MCF 10A (cell line): ENCODE data around the gene SSBP2. TPM values are rescaled to one million over a fixed set of nuclear protein-coding genes. Genes with fewer than 3 reads are reported as not detected.
A peak's percentile ranks its signal among the peaks of the same experiment; 100 is the strongest.

Experiments
- BruUV-seq: library from RNA; stranded (reverse); fragments of 400-500 nt; replicated peaks from 2 replicates; lab custom pipeline; 2021; lab: Mats Ljungman, UMichigan
- CTCF ChIA-PET: fragments of 300-600 bp; sonication (Branson Sonifier 250); formaldehyde crosslinking; extraction: SDS; loops from one replicate; lab custom pipeline; 2021; ENCODE audit warnings: antibody characterized with exemption, inconsistent platforms; lab: Yijun Ruan, JAX
- POLR2A ChIA-PET: fragments of 300-600, 350-650 bp; sonication (Branson Sonifier 250); formaldehyde crosslinking; extraction: SDS; loops from one replicate; lab custom pipeline; 2020; ENCODE audit warnings: antibody characterized with exemption, inconsistent platforms; lab: Yijun Ruan, JAX
- DNase-seq: peaks from one replicate; pipeline ENCODE4 v3.0.0-alpha.2; 2018; ENCODE audit not compliant: unreplicated experiment
- H3K27ac Mint-ChIP-seq: one replicate; pipeline ENCODE4 v1.8.0; 2022; ENCODE audit warnings: mild to moderate bottlenecking, low read depth, mixed read lengths; ENCODE audit not compliant: unreplicated experiment
- H3K27me3 Mint-ChIP-seq: one replicate; pipeline ENCODE4 v1.8.0; 2022; ENCODE audit warnings: mixed read lengths; ENCODE audit not compliant: insufficient read depth, unreplicated experiment
- H3K36me3 Mint-ChIP-seq: one replicate; pipeline ENCODE4 v1.8.0; 2022; ENCODE audit warnings: mild to moderate bottlenecking, moderate library complexity, mixed read lengths; ENCODE audit not compliant: insufficient read depth, unreplicated experiment
- H3K4me1 Mint-ChIP-seq: one replicate; pipeline ENCODE4 v1.8.0; 2022; ENCODE audit warnings: mixed read lengths; ENCODE audit not compliant: insufficient read depth, unreplicated experiment
- H3K4me3 Mint-ChIP-seq: one replicate; pipeline ENCODE4 v1.8.0; 2022; ENCODE audit warnings: mild to moderate bottlenecking, moderate library complexity, mixed read lengths; ENCODE audit not compliant: unreplicated experiment
- H3K9me3 Mint-ChIP-seq: one replicate; pipeline ENCODE4 v1.8.0; 2022; ENCODE audit warnings: mixed read lengths; ENCODE audit not compliant: unreplicated experiment
- intact Hi-C: fragments of 100-400 bp; cut with micrococcal nuclease; formaldehyde crosslinking; loops from 2 replicates; pipeline ENCODE4 v1.14.1; 2022
- total RNA-seq: library from RNA; stranded (reverse); gene quantifications from 2 replicates; pipeline ENCODE4 v1.2.3, GENCODE V29; 2022
- TF ChIP-seq, protein P1 (sequence below): fragments of 200-600 bp; IDR thresholded peaks from one replicate; pipeline ENCODE4 v1.8.0; 2022; ENCODE audit warnings: antibody characterized with exemption, mild to moderate bottlenecking; ENCODE audit not compliant: unreplicated experiment

The SSBP2 gene
- total RNA-seq, 1 experiment from 2014 or later, result 52.7 TPM

GRCh38 chr5:81782811-81783210, 31.9 kb upstream of the SSBP2 start:
- peaks cover 7% of the 10 kb centered on the region for H3K9me3 Mint-ChIP-seq
- H3K36me3 Mint-ChIP-seq, result no peaks in the 10 kb centered on the region
- CTCF ChIA-PET, result no interaction called here
- no peaks in the 10 kb centered on the region for H3K27me3 Mint-ChIP-seq
- no peak overlapping the region for H3K27ac Mint-ChIP-seq
- no peak for DNase-seq
- no TSS peak for BruUV-seq
- POLR2A ChIA-PET, result interaction anchor here (2.2 kb wide), 1 partner anchor 28 kb away, joined by 11 read pairs; no protein-coding TSS in a partner anchor
- H3K4me3 Mint-ChIP-seq, result no peak overlapping the region
- intact Hi-C loops, result no loop called here
- TF ChIP-seq, protein P1, sequence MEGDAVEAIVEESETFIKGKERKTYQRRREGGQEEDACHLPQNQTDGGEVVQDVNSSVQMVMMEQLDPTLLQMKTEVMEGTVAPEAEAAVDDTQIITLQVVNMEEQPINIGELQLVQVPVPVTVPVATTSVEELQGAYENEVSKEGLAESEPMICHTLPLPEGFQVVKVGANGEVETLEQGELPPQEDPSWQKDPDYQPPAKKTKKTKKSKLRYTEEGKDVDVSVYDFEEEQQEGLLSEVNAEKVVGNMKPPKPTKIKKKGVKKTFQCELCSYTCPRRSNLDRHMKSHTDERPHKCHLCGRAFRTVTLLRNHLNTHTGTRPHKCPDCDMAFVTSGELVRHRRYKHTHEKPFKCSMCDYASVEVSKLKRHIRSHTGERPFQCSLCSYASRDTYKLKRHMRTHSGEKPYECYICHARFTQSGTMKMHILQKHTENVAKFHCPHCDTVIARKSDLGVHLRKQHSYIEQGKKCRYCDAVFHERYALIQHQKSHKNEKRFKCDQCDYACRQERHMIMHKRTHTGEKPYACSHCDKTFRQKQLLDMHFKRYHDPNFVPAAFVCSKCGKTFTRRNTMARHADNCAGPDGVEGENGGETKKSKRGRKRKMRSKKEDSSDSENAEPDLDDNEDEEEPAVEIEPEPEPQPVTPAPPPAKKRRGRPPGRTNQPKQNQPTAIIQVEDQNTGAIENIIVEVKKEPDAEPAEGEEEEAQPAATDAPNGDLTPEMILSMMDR, result no peak
- H3K4me1 Mint-ChIP-seq, result peaks cover 28% of the 10 kb centered on the region

DNA sequence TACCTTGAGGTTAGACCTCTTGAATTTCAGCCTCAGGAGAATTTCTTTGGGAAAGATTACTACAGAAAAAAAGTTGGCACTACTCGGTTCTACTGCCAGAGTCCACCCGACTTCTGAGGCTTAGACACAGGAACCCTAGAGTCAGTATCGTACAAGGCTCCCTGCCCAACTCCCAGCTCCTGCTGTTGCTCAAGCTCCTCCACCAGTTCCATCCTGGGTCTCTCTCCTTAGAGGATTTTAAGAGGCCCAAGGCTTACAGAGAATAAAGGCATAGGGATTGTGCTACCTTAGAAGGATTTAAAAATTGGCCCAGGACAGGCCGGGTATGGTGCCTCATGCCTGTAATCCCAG, 29.0 kb upstream of the SSBP2 start:
- intact Hi-C loops, result no loop called here
- peaks cover 2% of the 10 kb centered on the region for H3K9me3 Mint-ChIP-seq
- peak overlapping the region; percentile 81 for H3K27ac Mint-ChIP-seq
- DNase-seq, result no peak
- ChIA-PET CTCF (interaction anchor here (0.6 to 0.9 kb wide), 3 partner anchors 19 to 385 kb away, joined by 3 to 7 read pairs (median 7); no protein-coding TSS in a partner anchor), POLR2A (interaction anchor here (0.8 to 6.2 kb wide), 10 partner anchors 8 to 378 kb away, joined by 3 to 82 read pairs (median 7); partner anchors contain the start of gene SSBP2)
- TF ChIP-seq, protein P1, result no peak
- BruUV-seq, result no TSS peak
- H3K27me3 Mint-ChIP-seq, result no peaks in the 10 kb centered on the region
- H3K4me3 Mint-ChIP-seq, result no peak overlapping the region
- peaks cover 18% of the 10 kb centered on the region for H3K4me1 Mint-ChIP-seq
- H3K36me3 Mint-ChIP-seq, result no peaks in the 10 kb centered on the region

- H3K9me3 Mint-ChIP-seq, result no peaks in the 10 kb centered on the region
- ChIA-PET POLR2A (interaction anchor here (0.8 to 6.2 kb wide), 13 partner anchors 8 to 379 kb away, joined by 3 to 82 read pairs (median 8); partner anchors contain the start of gene SSBP2), CTCF (interaction anchor here (0.6 to 1.5 kb wide), 5 partner anchors 19 to 386 kb away, joined by 3 to 8 read pairs (median 7); no protein-coding TSS in a partner anchor)
- no peaks in the 10 kb centered on the region for H3K36me3 Mint-ChIP-seq
- peak overlapping the region; percentile 81 for H3K27ac Mint-ChIP-seq
- TF ChIP-seq, protein P1, result no peak
- peaks cover 18% of the 10 kb centered on the region for H3K4me1 Mint-ChIP-seq
- intact Hi-C loops, result no loop called here
- no peaks in the 10 kb centered on the region for H3K27me3 Mint-ChIP-seq
- no TSS peak for BruUV-seq
- H3K4me3 Mint-ChIP-seq, result peak overlapping the region; percentile 38
- peak; percentile 16 for DNase-seq
These were observed 28.4 kb upstream of the SSBP2 start for GRCh38 chr5:81779125-81779915.

- CTCF ChIA-PET, result interaction anchor here (1.1 to 1.5 kb wide), 2 partner anchors 25 to 195 kb away, joined by 3 to 8 read pairs; no protein-coding TSS in a partner anchor
- TF ChIP-seq, protein P1, result no peak
- H3K4me1 Mint-ChIP-seq, result peaks cover 23% of the 10 kb centered on the region
- H3K36me3 Mint-ChIP-seq, result no peaks in the 10 kb centered on the region
- POLR2A ChIA-PET, result interaction anchor here (0.8 to 6.2 kb wide), 12 partner anchors 9 to 379 kb away, joined by 3 to 82 read pairs (median 8); partner anchors contain the start of gene SSBP2
- no peak for DNase-seq
- peak overlapping the region; percentile 38 for H3K4me3 Mint-ChIP-seq
- BruUV-seq, result no TSS peak
- H3K27ac Mint-ChIP-seq, result peak overlapping the region; percentile 81
- H3K9me3 Mint-ChIP-seq, result no peaks in the 10 kb centered on the region
- intact Hi-C loops, result no loop called here
- H3K27me3 Mint-ChIP-seq, result no peaks in the 10 kb centered on the region
These were observed 27.7 kb upstream of the SSBP2 start for GRCh38 chr5:81778642-81779041.
